Measurements from ENCODE around the gene SGSM1.
"Not testable (repeated sequence)": the region's sequence is repeated elsewhere in the genome, so short reads cannot be mapped to it uniquely, and the experiment has no call there.

The SGSM1 gene

DNA sequence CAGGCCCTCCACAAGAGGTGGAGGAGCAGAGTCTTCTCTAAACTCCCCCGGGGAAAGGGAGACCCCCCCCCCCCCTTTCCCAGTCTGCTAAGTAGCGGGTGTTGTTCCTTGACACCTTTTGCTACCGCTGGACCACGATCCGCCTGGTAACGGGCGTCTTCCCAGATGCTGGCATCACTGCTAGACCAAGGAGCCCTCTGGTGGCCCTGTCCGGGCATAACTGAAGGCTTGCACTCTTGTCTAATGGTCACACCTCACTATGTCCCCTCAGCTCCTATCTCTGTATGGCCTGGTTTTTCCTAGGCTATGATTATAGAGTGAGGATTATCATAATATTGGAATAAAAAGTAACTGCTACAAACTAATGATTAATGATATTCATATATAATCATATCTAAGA, 31.5 kb downstream of the SGSM1 start:
- DNase-seq (ENCODE audit: low read depth): not testable (repeated sequence)

DNA sequence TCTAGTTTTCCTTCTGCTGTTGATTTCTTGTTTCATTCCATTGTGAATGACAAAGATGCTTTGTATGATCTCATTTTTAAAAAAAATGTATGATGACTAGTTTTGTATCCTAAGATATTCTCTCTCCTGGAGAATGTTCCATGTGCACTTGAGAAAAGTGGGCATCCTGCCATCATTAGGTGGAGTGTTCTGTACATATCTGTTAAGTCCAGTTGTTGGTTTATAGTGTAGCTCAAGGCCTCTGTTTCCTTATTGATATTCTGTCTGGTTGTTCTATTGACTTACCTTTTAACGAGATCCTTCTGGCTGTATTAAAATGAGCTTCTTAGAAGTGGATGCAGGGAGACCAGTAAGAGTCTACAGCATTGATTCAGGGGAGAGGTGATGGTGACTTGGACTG, 35.2 kb downstream of the SGSM1 start:
- DNase-seq (ENCODE audit: low read depth): no peak

DNA sequence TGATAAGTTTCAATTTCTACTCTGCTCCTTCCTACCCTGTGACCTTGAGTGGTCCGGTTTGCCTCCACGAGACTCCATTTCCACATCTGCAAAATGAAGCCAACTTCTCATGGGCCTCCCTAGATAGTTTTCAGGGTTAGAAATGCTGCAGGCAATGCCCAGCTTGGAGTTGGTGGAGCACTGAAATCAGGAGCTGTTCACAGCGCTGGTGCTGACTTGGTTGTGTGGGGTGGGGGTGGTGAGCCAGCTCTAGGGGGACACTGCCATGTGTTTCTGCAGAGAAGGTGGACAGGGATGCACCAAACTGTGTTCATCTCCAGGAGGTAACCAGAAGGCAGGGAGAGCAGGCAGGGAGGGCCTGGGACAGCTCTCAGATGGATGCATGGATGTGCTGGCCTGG, 37.0 kb downstream of the SGSM1 start:
- DNase-seq (ENCODE audit: low read depth): no peak

DNA sequence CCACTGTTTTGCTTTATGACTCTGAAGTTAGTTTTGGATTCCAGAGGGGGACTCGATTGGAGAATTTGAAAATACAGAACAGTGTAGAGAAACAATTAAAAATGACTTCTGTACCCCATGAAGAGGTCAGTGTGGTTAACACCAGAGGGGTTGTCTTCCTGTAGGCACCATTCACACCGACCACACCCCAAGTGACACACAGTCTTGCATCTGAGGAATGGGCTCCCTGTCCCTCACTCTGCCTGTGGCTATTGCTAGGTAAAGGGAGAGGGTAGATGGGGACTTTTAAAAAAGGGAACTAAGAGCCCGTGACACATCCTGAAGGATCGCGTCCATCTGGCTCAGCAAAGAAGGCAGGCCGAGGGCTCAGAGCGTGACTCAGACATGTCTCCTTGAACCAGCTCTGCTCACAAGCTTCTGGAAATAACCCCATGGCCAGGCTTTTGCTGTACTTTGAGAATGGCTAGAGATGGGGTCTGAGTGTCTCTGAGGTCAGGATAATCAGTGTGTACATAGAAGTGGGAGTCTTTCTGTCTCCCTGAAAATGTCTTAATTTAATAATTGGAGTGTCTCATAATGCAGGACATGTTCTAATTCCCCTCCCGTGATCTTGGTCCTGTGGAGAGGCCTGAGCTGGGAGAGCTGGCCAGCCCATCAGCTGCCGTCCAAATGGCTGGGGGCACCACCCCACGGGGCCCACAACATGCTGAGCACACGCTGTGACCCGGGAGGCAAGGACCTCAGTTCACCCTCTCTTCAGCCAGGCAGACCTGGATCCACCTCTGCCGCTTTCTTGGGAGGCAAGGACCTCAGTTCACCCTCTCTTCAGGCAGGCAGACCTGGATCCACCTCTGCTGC, 39.3 kb downstream of the SGSM1 start:
- DNase-seq (ENCODE audit: low read depth): no peak

DNA sequence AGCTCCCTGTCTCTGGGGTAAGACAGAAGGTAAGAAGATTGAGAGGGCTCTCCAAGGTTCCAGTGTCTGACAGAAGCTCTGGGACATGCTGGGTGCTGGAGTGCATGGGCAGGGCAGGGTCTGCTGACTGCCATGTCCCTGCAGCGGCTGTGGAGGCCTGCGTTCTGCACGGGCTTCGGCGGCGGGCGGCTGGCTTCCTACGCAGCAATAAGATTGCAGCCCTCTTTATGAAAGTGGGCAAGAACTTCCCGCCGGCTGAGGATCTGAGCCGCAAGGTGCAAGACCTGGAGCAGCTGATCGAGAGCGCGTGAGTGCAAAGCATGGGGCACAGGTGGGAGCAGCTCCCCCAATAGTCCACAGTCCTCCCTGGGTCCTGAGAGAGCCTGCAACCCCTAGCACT, 41.5 kb downstream of the SGSM1 start:
- DNase-seq (ENCODE audit: low read depth): no peak

DNA sequence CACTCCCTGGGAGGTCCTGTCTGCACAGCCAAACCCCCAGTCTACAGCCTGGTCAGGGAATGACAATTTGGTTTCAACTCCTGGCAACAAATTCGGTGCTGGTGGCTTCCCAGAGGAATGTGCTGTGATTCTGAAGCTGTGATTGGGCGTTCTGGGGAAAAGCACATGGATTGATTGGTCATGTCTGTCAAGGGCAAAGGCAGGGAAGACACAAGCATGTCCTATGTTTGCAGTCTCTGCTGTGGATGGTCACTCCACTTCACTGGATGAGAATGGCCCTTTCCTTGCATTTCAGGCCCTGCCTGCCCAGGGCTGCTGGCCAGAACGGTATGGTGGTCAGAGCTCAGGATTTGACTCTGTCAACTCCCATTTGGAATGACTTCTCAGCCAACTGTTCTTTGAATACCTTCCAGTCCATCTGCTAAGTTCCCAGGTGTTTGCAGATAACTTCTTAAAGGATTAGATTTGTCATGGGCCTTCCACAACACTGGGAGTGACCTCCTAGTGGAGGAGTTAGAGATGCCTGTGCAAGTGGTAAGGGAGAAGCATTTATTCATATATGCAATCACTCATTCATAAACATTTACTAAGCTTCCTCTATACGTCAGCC, 42.7 kb downstream of the SGSM1 start:
- no peak for DNase-seq (ENCODE audit: low read depth)

DNA sequence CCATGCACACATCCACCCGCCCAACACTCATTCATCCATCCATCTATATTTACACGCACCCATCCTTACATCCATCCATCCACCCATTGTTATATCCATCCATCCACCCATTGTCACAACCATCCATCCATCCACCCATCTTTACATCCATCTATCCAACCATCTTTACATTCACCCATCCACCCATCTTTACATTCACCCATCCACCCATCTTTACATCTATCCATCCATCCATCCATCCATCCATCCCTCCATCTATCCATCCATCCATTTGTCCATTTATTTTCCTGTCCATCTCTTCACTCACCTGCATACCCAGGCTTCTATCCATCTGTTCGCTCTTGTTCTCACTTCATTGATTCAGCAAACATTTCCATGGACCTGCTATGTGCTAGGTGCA, 49.8 kb downstream of the SGSM1 start:
- no peak for DNase-seq (ENCODE audit: low read depth)

DNA sequence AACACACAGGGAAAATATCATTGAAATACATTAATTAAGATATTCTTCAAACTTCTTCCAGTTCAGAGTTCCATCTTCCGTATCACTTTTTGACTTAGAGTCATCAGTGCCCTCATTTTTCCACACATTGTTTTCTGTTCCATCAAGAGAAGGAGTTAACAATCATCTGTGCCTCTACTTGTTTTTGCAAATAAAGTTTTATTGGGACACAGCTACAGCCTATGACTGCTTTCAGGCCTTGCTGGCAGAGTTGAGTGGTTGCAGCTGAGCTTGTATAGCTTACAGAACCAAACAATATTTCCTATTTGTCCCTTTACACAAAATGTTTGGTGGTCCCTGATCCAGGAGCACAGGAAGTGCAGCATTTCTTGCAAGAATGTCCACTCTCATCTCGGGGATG, 51.6 kb downstream of the SGSM1 start:
- no peak for DNase-seq (ENCODE audit: low read depth)

DNA sequence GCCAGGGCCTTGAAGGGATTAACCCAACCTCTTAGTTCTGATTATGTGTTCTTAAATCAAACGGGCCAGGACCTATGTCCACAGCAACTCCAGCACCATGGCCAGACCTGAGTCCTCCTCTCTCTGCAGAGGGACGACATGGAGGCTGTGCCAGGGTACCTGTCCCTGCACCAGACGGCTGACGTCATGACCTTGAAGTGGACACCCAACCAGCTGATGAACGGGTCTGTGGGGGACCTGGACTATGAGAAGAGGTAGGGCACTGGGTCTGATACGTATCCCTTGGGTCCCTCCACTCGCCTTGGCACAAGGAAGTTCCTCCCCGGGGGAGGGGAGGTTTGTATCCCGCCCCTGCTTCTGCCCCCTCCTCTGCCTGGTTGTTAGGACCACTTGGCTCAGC, 53.6 kb downstream of the SGSM1 start:
- DNase-seq (ENCODE audit: low read depth): no peak

DNA sequence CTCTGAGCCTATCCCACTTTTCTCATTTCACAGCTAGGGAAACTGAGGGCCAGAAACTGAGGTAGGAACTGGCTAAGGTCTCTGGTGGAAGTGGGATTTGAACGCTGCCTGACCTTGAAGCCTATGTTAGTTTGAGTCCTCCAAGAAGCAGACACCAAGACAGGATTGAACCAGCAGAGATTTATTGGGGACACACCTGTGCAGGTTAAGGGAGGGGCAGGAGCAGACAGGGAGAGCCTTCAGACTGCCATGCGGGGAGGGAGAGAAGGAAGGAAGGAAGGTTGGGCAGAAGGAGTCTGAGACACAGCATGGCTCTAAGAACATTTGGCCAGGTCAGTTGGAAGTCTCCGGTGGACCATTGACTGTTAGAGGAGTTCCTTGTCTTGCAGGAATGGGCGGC, 59.5 kb downstream of the SGSM1 start:
- DNase-seq (ENCODE audit: low read depth): no peak

DNA sequence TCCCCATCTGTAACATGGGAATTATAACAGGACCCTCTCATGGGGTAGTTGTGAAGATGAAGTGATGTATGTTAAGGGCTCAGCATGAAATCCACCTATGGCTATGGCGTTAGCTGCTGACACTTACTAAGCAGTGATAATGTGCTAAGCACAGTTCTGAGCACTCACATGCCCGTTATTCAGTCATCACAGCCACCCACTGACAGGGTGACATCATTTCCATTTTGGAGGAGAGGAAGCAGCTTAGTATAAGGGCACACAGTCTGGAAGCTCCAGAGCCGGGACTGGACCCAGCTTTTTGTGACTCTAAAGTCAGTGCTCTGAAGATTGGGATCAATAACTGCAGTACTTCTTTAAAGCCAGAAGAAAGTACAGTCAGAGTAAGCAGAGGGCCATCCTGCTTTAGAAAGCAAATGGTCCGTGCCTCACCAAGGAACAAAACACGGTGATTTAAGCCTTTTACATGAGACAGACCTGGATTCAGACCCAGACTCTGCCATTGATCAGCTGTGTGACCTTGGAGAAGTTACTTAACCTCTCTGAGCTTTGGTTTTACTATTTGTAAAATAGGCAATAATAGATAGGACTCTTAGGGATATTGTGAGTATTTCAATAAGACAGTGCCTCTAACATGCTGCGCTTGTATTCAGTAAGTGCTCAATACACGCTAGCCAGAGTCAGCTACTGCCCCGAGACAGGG, 61.5 kb downstream of the SGSM1 start:
- no peak for DNase-seq (ENCODE audit: low read depth)

DNA sequence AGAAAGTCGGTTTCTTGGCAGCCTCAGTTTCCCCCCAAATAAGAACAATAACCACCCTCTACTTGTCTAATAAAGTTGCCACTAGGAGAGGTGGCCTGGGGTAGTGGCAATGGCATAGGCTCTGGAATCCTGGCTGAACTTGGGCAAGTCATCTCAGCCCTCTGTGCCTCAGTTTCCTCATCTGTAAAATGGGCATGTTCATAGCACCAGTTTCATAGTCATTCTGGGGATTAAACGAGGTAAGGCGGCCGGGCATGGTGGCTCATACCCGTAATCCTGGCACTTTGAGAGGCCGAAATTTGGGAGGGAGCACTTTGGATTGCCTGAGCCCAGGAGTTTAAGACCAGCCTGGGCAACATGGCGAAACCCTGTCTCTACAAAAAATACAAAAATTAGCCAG, 63.0 kb downstream of the SGSM1 start:
- DNase-seq (ENCODE audit: low read depth): no peak

DNA sequence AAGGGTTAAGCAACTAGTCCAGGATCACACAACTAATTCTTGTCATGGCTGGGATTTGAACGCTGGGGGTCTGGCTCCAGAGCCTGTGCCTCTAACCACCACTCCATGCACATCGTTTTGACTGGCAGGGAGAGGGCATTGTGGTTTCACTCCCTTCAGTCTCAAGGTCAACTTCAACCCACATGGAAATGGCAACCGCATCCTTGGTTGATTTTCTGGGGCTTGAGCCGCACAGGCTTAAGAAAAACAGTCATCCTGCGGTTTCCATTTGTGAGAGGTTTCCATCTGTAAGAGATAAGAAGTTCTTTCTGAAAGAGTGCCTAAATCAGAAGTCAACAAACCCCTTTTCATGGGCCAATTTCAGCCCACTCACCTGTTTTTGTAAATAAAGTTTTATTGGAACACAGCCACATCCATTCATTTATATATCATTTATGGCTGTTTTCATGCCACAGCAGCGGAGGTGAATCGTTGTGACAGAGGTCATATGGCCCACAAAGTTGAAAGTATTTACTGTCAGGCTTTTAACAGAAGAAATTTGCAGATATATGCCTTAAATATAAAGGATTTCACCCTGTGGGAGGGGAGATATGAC, 65.7 kb downstream of the SGSM1 start:
- DNase-seq (ENCODE audit: low read depth): no peak

DNA sequence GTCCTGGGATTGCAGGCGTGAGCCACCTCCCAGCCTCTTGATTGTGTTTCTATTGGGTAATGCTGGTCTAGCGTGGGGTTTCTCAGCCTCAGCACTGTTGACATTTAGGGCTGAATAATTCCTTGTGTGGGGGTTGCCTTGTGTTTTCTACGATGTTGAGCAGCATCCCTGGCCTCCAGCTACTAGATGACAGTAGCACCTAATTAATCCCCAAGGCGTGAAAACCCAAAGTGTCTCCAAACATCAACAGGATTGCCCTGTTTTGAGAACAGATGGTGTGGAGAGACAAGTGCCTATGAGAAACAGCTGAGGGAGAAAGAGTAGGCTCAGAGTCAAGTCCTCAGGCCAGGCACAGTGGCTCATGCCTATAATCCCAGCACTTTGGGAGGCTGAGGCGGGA, 67.2 kb downstream of the SGSM1 start:
- DNase-seq (ENCODE audit: low read depth): no peak

DNA sequence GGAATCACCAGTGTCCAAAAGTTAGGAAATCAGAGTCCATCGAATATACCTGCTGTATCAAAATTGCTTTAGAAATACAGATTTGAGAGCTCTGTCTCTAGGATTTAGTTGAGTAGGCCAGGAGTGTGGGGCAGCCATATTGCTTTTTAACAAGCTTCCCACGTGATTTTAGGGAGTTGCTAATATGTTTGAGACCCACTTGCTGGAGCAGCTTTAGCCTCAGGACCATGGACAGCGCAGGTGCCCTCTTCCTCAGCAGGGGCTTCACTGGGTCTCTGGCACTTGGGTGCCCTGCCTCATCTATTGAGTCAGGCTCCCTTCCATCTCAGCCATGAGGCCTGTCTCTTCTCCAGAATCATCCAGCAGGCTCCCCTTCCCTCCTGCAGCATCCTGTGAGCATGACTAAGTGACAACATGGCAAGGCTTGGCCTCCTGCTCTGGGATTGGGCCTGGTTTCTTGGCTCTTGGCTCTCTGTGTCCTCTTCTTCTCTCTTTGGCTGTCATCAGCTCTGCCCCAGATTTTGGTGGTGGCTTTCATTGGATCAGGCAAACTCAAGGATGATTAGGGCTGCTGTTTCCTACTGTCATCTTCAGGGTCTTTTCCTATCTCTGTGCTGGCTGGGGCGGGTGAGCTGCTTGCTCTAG, 70.0 kb downstream of the SGSM1 start:
- no peak for DNase-seq (ENCODE audit: low read depth)

DNA sequence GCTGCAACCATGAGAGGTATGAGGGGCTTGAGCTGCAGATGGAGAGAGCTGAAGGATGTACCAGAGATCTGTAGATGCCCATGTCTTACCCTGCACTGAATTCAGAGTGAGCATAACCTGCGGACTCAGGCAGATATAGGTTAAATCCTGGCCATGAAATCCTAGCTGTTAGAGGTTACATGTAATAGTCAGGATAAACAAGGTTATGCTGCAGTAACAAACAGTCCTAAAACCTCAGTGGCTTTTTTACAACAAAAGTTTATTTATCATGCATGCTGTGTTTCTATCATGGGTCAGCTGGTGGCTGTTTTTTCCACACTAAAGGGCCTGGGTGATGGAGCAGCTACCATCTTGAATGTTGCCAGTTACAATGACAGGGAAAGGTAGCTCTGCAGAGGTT, 70.7 kb downstream of the SGSM1 start:
- DNase-seq (ENCODE audit: low read depth): no peak

DNA sequence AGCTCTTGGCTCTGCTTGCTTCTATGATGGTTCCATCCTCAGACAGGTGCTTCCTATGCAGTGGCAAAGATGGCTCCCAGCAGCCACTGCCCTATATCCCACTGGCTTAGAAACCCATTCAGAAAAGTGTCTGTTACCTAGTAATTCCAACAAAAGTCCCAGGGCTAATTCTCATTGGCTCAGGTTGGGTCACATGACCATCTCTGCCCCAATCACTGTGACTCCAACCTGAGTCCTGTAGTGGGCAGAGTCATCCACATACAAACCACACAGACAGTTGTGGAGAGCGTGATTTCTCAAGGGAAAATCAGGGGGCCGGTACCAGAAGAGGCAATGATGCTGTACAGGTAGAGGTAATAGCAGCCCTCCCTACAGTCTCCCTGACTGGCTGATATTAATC, 73.0 kb downstream of the SGSM1 start:
- no peak for DNase-seq (ENCODE audit: low read depth)

DNA sequence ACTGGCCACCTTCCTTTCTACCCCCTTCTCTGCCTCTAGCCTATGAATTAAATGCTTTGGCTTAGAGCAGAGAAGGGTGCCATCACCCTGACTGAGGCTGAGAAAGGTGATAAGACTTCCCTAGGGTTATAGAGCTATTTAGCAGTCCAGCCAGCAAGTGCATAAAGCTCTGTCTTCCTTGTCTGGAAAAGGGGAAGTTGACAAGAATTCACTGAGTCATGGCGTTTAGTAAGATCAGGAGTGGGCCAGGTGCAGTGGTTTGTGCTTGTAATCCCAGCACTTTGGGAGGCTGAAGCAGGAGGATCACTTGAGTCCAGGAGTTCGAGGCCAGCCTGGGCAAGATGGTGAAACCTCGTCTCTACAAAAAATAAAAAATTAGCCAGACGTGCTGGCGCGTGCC, 77.4 kb downstream of the SGSM1 start:
- DNase-seq (ENCODE audit: low read depth): no peak

DNA sequence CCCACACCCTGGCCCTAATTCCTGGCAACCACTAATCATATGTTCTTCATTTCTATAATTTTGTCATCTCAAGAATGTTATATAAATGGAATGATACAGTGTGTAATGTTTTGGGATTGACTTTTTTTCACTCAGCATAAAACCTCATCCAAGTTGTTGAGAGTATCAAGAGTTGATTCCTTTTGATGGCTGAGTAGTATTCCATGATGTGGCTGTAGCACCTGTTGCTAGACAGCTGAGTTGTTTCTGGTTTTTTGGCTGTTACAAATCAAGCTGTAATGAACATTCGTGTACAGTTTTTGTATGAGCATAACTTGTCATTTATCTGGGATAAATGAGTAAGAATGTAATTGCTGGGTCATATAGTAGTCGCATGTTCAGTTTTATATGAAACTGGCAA, 81.2 kb downstream of the SGSM1 start:
- DNase-seq (ENCODE audit: low read depth): no peak

DNA sequence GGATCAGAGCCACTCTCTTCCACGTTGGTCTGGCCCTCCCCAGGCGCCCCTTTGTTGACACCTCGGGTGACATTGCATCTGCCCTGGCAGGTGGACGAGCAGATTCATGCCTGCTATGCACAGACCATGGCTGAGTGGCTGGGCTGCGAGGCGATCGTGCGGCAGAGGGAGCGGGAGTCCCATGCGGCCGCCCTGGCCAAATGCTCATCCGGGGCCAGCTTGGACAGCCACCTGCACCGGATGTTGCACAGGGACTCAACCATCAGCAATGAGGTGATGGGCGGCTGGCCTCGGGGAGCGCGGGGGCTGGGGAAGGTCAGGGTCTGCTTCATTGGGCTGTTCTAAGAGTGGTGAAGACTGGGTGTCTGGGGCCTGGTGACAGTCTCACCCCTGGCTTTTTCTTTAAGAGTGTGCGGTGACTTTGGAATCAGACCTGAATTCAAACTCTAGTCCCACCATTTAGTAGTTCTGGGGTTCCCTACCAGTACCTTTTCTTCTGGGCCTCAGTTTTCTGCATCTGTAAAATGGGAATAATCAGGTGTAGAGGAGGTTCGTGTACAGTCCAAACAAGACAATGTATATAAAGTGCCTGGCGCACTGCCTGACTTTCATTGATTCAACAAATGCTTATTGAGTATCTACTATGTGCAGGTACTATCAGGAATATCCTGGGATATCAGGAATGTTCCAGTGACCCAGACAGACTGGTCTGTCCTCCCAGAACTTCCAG, 87.5 kb downstream of the SGSM1 start:
- no peak for DNase-seq (ENCODE audit: low read depth)

DNA sequence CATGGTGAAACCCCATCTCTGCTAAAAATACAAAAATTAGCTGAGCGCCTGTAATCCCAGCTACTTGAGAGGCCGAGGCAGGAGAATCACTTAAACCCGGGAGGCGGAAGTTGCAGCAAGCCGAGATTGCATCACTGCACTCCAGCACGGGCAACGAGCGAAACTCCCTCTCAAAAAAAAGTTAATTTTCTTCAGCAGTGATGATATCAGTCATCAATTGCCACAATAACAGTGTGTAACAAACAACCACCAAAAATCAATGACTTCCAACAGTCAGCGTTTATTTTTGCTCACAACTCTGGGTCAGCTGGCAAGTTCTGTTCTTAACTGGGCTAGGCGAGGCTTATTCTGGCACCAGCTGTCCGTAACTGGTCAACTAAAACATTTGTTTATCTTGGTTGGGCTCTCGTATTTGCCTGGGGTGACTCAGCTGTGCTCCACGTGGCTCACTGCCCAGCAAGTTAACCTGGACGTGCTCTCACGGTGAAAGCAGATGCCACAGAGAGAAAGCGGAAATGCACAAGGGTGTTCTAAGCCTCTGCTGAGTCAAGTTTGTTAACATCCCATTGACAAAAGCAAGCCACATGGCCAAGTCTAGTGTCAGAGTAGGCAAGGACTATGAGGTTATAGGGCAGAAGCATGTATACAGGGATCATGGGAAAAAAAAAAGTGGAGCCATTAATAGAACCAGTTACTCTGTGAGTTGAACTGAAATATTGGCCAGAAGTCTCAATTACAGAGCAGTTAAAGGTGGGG, 88.4 kb downstream of the SGSM1 start:
- no peak for DNase-seq (ENCODE audit: low read depth)

Measured in stimulated activated CD8-positive, alpha-beta memory T cell treated with anti-CD3 and anti-CD28 coated beads, Interleukin-12 subunit alpha, Interleukin-12 subunit beta, amount 100 ng/mL, for 4 hours (primary cell).